ENCODE results near the gene PPP2R2C.

GRCh38 chr4:6333301-6334202 lies 138.9 kb downstream of the PPP2R2C start:
- peak; percentile 76 for TF ChIP-seq CTCF (IDR thresholded peaks at IDR 0.05)
- no peak for TF ChIP-seq ZFX (IDR thresholded peaks at IDR 0.05; ENCODE audit: borderline replicate concordance)
